ENCODE measurements around the gene NPRL2. TPM values are rescaled to one million over a fixed set of nuclear protein-coding genes. Genes with fewer than 3 reads are reported as not detected.

The NPRL2 gene
- total and polyA plus RNA-seq, 2 donors (not counting 1 experiment from before 2014, with no cell fraction given), result 21.4 to 27.2 TPM

GRCh38 chr3:50378757-50379156, 28.2 kb upstream of the NPRL2 start:
- Histone ChIP-seq H3K4me3 (replicated peaks in 1 of 4; ENCODE audit: control extremely low read depth in 1 of 4, insufficient read depth in 1 of 4, low read depth in 3 of 4, low read length in 4 of 4) (no peak overlapping the region), H3K4me2 (ENCODE audit: extremely low read depth, insufficient read depth, low read length) (no peak overlapping the region), H3K9ac (ENCODE audit: insufficient read depth, low read length) (no peak overlapping the region), H4K20me1 (ENCODE audit: control insufficient read depth, extremely low read depth, insufficient read depth, low read length) (no peaks in the 10 kb centered on the region), H3K4me1 (ENCODE audit: control insufficient read depth, extremely low read depth, insufficient read depth, low read length) (no peaks in the 10 kb centered on the region), H3K79me2 (ENCODE audit: control insufficient read depth, insufficient read depth, low read length) (no peaks in the 10 kb centered on the region), H3K9me3 (ENCODE audit: control insufficient read depth, insufficient read depth, low read depth, low read length) (no peaks in the 10 kb centered on the region), H3K27me3 (ENCODE audit: control insufficient read depth, insufficient read depth, low read length) (no peaks in the 10 kb centered on the region), H3K36me3 (ENCODE audit: control insufficient read depth, insufficient read depth, low read length) (no peaks in the 10 kb centered on the region), H2AFZ (ENCODE audit: low read length) (no peak overlapping the region), H3K27ac (ENCODE audit: insufficient read depth, low read length) (no peak overlapping the region)
- no peak for TF ChIP-seq EZH2 (IDR thresholded peaks at IDR 0.05; ENCODE audit: low read length, missing control alignments)
- no peak for TF ChIP-seq CTCF (conservative IDR thresholded peaks at IDR 0.05 in 1 of 2, IDR thresholded peaks at IDR 0.05 in 1 of 2; ENCODE audit: low read depth in 1 of 2, low read length in 2 of 2)
- no peak for DNase-seq (ENCODE audit: low read depth in 2 of 2)

GRCh38 chr3:50378024-50378423, 27.4 kb upstream of the NPRL2 start:
- Histone ChIP-seq H3K79me2 (ENCODE audit: control insufficient read depth, insufficient read depth, low read length) (no peaks in the 10 kb centered on the region), H3K4me3 (replicated peaks in 1 of 4; ENCODE audit: control extremely low read depth in 1 of 4, insufficient read depth in 1 of 4, low read depth in 3 of 4, low read length in 4 of 4) (no peak overlapping the region), H3K4me2 (ENCODE audit: extremely low read depth, insufficient read depth, low read length) (no peak overlapping the region), H2AFZ (ENCODE audit: low read length) (no peak overlapping the region), H3K4me1 (ENCODE audit: control insufficient read depth, extremely low read depth, insufficient read depth, low read length) (no peaks in the 10 kb centered on the region), H4K20me1 (ENCODE audit: control insufficient read depth, extremely low read depth, insufficient read depth, low read length) (no peaks in the 10 kb centered on the region), H3K9ac (ENCODE audit: insufficient read depth, low read length) (no peak overlapping the region), H3K36me3 (ENCODE audit: control insufficient read depth, insufficient read depth, low read length) (no peaks in the 10 kb centered on the region), H3K27ac (ENCODE audit: insufficient read depth, low read length) (no peak overlapping the region), H3K27me3 (ENCODE audit: control insufficient read depth, insufficient read depth, low read length) (no peaks in the 10 kb centered on the region), H3K9me3 (ENCODE audit: control insufficient read depth, insufficient read depth, low read depth, low read length) (no peaks in the 10 kb centered on the region)
- no peak for TF ChIP-seq EZH2 (IDR thresholded peaks at IDR 0.05; ENCODE audit: low read length, missing control alignments)
- no peak for TF ChIP-seq CTCF (conservative IDR thresholded peaks at IDR 0.05 in 1 of 2, IDR thresholded peaks at IDR 0.05 in 1 of 2; ENCODE audit: low read depth in 1 of 2, low read length in 2 of 2)
- no peak for DNase-seq (ENCODE audit: low read depth in 2 of 2)

- H3K27ac ChIP-seq (ENCODE audit: insufficient read depth, low read length), result no peak overlapping the region
- no peaks in the 10 kb centered on the region for H3K27me3 ChIP-seq (ENCODE audit: control insufficient read depth, insufficient read depth, low read length)
- TF ChIP-seq CTCF (conservative IDR thresholded peaks at IDR 0.05 in 1 of 2, IDR thresholded peaks at IDR 0.05 in 1 of 2; ENCODE audit: low read depth in 1 of 2, low read length in 2 of 2), result no peak
- H3K4me3 ChIP-seq (replicated peaks in 1 of 4; ENCODE audit: control extremely low read depth in 1 of 4, insufficient read depth in 1 of 4, low read depth in 3 of 4, low read length in 4 of 4), result no peak overlapping the region
- no peak overlapping the region for H3K9ac ChIP-seq (ENCODE audit: insufficient read depth, low read length)
- DNase-seq (ENCODE audit: low read depth in 2 of 2), result no peak
- no peaks in the 10 kb centered on the region for H3K36me3 ChIP-seq (ENCODE audit: control insufficient read depth, insufficient read depth, low read length)
- no peaks in the 10 kb centered on the region for H3K9me3 ChIP-seq (ENCODE audit: control insufficient read depth, insufficient read depth, low read depth, low read length)
- H3K79me2 ChIP-seq (ENCODE audit: control insufficient read depth, insufficient read depth, low read length), result no peaks in the 10 kb centered on the region
- no peaks in the 10 kb centered on the region for H4K20me1 ChIP-seq (ENCODE audit: control insufficient read depth, extremely low read depth, insufficient read depth, low read length)
- H3K4me2 ChIP-seq (ENCODE audit: extremely low read depth, insufficient read depth, low read length), result no peak overlapping the region
- no peaks in the 10 kb centered on the region for H3K4me1 ChIP-seq (ENCODE audit: control insufficient read depth, extremely low read depth, insufficient read depth, low read length)
- H2AFZ ChIP-seq (ENCODE audit: low read length), result no peak overlapping the region
Observed at GRCh38 chr3:50375258-50375931, 24.8 kb upstream of the NPRL2 start.
